ENCODE data around the gene RBM24. TPM values are rescaled to one million over a fixed set of nuclear protein-coding genes. Genes with fewer than 3 reads are reported as not detected.

The RBM24 gene
- polyA plus RNA-seq (ENCODE audit: insufficient read length in 3 of 3): 1 to 10 TPM in 2 of 3 donors, under 1 TPM in 1; 0.82 to 1.3 (median 1.2) TPM

DNA sequence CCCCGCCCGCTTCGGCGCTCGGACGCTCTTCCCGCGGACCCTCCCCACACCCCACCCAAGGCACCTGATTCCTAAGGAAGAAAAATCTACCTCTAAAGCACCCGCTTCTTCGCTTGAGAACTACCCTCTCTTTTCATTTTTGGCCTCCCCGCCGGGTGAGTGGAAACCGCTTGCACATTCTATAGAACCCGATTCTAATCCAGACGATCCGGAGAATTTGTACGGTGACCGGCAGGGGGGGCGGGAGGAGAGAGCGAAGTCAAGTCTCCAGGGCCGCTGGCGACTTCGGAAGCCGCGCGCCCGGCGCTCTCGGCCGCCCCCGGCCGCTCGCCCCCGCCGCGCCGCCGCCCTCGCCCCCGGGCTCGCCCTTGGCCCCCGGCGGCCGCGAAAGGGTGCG is at the start of gene RBM24:
TSS of gene RBM24 (plus strand) at position 262 of the 397 bp plus-strand sequence. CDS start 221 bp downstream, outside the sequence.
- DNase-seq (ENCODE audit: low read depth in 3 of 3, low spot score in 2 of 3): peak; percentile 40 to 50 (median 48)

DNA sequence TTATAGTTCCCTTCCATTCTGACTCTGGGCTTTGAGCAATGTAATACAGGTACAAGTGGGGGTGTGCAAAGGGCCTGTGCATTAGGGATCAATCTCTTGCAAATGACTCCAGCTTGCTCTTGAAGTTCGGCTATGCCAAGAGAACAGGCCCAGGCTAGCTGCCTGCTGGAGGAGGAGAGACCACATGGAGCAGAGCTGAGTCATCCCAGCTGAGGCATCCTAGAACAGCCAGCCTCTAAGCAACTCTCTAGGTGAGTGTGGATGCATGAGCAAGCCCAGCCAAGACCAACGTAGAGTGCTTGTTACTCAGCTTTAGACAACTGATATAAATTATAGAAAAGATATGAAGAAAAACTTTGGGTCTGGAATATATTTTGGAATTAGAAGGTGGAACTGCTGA is 47.6 kb upstream of the RBM24 start:
- DNase-seq (ENCODE audit: low read depth in 3 of 3, low spot score in 2 of 3): no peak

GRCh38 chr6:17237246-17237645 is 43.9 kb upstream of the RBM24 start:
- DNase-seq (ENCODE audit: low read depth in 3 of 3, low spot score in 2 of 3): no peak

- no peak for DNase-seq (ENCODE audit: low read depth in 3 of 3, low spot score in 2 of 3)
Measured at GRCh38 chr6:17239260-17239659, 41.9 kb upstream of the RBM24 start.

GRCh38 chr6:17240803-17241500 is 40.2 kb upstream of the RBM24 start:
- no peak for DNase-seq (ENCODE audit: low read depth in 3 of 3, low spot score in 2 of 3)

DNA sequence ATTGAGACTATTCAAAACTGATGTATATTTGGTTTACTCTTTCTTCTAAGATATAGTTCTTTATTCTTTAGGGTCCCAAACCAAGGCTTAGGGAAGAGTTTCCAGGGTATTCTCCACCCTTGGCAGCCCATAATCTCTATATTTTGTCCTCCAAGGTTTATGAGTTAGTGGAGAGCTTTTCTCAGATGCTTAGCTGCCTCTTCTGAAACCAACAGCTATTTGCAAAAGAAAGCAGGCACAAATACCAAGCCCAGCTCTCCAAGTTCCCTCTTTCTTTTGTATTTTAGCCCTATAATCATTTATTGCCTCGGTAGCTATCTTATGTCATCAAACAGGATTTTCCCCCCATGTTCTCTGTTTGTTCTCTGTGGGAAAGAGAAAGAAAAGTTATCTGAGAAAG is 39.1 kb upstream of the RBM24 start:
- DNase-seq (ENCODE audit: low read depth in 3 of 3, low spot score in 2 of 3): no peak

DNA sequence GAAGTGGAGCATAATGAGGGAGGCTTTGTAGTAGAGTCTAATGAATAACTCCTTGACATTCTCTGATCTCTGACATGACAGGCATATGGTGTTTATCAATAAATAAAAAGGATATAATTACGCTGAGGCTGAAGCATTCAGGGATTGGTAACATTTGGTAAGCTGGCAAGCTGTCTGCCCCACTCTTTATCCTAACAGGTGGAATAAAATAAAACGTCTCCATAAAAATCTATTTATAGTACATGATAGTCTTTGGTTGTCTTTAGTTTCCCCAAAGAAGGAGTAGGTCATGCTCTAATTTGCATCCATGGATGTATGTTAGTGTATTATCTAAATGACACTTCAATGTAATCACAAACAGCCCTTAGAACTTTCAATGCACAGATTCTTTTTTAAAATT is 30.9 kb upstream of the RBM24 start:
- DNase-seq (ENCODE audit: low read depth in 3 of 3, low spot score in 2 of 3): no peak

DNA sequence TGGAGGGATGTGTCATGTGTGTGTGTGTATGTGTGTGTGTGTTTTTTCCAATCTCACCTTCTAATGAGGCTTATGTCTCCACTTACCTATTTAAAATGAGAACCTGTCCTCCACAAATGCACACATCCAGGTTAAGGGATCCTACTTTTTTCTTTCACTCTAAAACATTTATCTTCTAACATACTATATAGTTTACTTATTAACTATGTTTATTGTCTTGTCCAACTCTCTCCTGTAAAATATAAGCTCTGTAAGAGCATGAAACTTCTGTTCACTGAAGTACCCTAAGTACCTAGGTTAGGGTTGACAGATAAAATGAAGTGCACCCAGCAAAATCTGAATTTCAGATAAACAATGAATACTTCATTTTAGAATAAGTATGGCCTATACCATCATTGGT is 29.2 kb upstream of the RBM24 start:
- DNase-seq (ENCODE audit: low read depth in 3 of 3, low spot score in 2 of 3): no peak

- no peak for DNase-seq (ENCODE audit: low read depth in 3 of 3, low spot score in 2 of 3)
Measured at GRCh38 chr6:17258749-17259148, 22.4 kb upstream of the RBM24 start.

DNA sequence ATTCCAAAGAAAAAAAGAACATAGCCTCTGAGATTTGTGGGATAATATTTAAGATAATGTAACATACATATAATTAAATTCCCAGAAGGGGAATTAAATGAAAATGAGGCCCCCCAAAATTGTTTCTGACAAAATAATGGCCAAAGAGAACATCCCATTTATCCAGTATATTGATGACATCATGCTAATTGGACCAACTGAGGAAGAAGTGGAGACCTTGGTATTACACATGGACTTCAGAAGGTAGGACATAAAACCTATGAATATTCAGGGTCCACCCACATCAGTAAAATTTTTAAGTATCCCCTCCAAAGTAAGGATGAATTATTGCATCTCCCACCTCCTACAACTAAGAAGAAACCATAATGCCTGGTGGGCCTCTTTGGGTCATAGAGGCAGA is 15.6 kb upstream of the RBM24 start:
- DNase-seq (ENCODE audit: low read depth in 3 of 3, low spot score in 2 of 3): no peak

DNA sequence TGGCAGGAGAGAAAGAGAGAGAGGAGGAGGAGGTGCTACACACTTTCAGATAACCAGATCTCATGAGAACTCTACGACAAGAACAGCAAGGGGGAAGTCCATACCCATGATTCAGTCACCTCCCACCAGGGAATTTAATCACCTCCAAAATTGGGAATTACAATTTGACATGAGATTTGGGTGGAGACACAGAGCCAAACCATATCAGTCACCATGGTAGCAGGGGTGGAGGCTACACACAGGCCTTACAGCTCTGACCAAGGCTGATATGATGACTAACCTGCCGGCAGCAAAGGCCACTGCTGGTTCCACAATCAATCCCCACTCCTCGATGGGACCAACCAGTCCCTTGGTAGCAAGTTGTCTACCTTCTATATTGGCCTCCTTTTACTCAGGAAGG is 13.6 kb upstream of the RBM24 start:
- DNase-seq (ENCODE audit: low read depth in 3 of 3, low spot score in 2 of 3): no peak

GRCh38 chr6:17268114-17268513 is 13.0 kb upstream of the RBM24 start:
- no peak for DNase-seq (ENCODE audit: low read depth in 3 of 3, low spot score in 2 of 3)

- DNase-seq (ENCODE audit: low read depth in 3 of 3, low spot score in 2 of 3): no peak
Measured at GRCh38 chr6:17269840-17270239, 11.3 kb upstream of the RBM24 start.

DNA sequence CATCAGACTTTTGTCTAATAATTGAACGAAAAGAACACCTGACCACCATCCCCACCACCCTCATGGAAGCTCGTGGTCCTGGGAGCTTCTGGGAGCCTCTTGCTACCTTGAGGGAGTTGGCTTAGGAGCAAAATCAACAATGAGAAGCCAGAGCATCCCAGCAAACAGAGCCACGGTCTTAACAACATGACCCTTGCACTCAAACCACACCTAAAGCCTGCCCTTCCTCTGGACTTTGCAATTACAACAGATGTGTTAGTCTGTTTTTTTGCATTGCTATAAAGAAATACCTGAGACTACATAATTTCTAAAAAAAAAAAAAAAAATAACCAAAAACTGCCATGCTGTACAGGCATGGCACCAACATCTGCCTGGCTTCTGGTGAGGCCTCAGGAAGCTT is 9.5 kb upstream of the RBM24 start:
- DNase-seq (ENCODE audit: low read depth in 3 of 3, low spot score in 2 of 3): no peak

- no peak for DNase-seq (ENCODE audit: low read depth in 3 of 3, low spot score in 2 of 3)
Measured at GRCh38 chr6:17276766-17277165, 4.4 kb upstream of the RBM24 start.

- no peak for DNase-seq (ENCODE audit: low read depth in 3 of 3, low spot score in 2 of 3)
Measured at GRCh38 chr6:17277256-17277655, 3.9 kb upstream of the RBM24 start.

- DNase-seq (ENCODE audit: low read depth in 3 of 3, low spot score in 2 of 3): no peak
Measured at GRCh38 chr6:17278289-17279063, 2.7 kb upstream of the RBM24 start.

DNA sequence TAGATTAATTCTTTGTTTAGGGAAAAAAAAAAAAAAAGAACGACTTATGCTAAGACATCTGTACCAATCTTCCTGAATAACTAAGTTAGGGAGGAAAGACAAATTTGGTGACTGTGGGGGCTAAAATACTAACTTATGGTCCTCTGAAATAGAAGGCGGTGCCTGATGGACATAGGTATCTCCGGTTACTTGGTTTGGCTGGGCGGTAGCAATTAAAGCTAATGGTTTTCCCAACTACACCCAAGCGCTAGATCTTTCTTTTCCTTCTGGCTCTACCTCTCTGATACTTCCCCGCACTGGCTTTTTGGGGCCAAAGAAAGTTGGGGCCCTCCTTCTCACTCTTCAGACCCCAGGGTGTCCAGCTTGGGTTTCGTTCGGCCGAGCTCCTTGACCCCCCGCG is 1.0 kb upstream of the RBM24 start:
- peak in 1 of 3 donors; percentile 4 for DNase-seq (ENCODE audit: low read depth in 3 of 3, low spot score in 2 of 3)

DNA sequence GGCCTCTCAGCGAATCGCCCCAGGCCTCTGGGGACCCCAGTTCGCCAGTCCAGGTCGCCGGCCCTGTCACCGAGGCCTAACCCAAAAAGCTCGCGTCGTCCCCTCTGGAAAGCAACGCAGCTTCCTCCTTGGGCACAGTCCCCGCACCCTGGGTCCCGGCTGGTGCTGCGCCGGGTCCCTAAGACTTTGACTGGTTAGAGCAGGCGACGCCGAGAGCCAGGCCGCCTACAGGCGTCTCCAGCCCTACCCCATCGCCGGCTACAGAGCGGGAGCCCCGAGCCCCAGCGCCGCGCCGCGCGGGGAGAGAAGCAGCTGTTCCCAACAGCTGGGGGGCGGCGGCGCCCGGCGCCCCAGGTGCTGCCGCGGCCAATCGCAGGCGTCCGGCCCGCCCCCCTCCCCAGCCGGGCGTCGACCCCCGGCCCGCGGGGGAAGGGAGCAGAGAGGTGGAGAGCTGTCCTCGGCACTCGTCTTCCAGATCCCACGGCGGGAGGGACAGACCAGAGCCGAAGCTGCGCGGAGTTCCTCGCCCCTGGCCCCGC is 540 bp upstream of the RBM24 start:
- peak in 2 of 3 donors; percentile 23 for DNase-seq (ENCODE audit: low read depth in 3 of 3, low spot score in 2 of 3)

DNA sequence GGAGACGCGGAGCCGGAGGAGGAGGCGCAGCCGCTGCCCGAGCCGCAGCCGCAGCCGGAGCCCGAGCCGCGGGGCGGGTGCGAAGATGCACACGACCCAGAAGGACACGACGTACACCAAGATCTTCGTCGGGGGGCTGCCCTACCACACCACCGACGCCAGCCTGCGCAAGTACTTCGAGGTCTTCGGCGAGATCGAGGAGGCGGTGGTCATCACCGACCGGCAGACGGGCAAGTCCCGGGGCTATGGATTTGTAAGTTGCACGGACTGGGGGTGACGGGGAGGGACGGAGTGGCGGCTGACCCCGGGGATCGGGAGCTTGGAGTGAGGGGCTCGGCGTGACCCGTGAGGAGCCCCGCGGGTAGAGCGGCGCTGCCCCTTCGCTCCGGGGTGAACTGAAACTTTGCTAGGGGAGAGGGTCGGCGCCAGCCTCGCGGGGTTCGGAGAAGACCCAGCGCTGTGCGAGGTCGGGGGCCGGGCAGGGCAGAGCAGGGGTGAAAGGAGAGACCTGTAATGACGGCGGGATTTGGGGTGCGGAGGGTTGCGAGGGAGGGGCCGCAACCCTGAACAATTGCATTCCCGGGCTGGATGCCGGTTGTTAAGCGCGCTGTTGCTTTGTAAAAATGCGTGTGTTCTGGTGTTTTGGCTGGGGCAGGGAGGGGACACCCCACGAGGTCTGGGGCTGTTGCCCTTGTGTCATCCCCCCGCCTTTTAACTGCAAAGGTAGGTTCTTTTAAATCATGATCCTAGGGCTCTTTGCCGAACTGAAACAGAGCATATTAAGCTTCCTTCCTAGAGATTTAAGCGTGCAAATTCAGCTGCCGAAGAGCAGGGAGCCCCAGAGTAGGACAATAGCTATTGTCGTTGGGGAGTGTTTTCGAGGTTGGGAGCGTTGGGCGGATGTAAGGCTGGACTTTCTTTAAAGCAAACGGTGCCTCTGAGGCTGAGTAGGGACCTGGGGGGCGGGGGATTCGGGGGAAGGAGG is 628 bp downstream of the RBM24 start:
- peak in 1 of 3 donors; percentile 27 for DNase-seq (ENCODE audit: low read depth in 3 of 3, low spot score in 2 of 3)

- no peak for DNase-seq (ENCODE audit: low read depth in 3 of 3, low spot score in 2 of 3)
Measured at GRCh38 chr6:17283074-17283473, 1.9 kb downstream of the RBM24 start.
